Ishikawa (cell line): ENCODE results near the gene RHNO1.
A peak's percentile ranks its signal among the peaks of the same experiment; 100 is the strongest.

Experiments
- CEBPB ChIP-seq: IDR thresholded peaks from 2 replicates; pipeline ENCODE4 v1.6.1; 2012
- CREB1 ChIP-seq: IDR thresholded peaks from 2 replicates; pipeline ENCODE4 v1.6.1; 2012; ENCODE audit warnings: low read depth
- EGR1 ChIP-seq: IDR thresholded peaks from 2 replicates; pipeline ENCODE4 v1.6.1; 2012
- EP300 ChIP-seq: IDR thresholded peaks from 2 replicates; pipeline ENCODE4 v1.6.1; 2012; ENCODE audit warnings: borderline replicate concordance
- FOXM1 ChIP-seq: IDR thresholded peaks from 2 replicates; pipeline ENCODE4 v1.6.1; 2012; ENCODE audit warnings: low read depth, borderline replicate concordance
- MAX ChIP-seq: IDR thresholded peaks from 2 replicates; pipeline ENCODE4 v1.6.1; 2012
- NFIC ChIP-seq: IDR thresholded peaks from 2 replicates; pipeline ENCODE4 v1.6.1; 2012
- RAD21 ChIP-seq: IDR thresholded peaks from 2 replicates; pipeline ENCODE4 v1.6.1; 2012; ENCODE audit warnings: low read depth
- REST ChIP-seq: IDR thresholded peaks from 2 replicates; pipeline ENCODE4 v1.6.1; 2012; ENCODE audit warnings: low read depth, mild to moderate bottlenecking
- TAF1 ChIP-seq: IDR thresholded peaks from 2 replicates; pipeline ENCODE4 v1.6.1; 2012; ENCODE audit warnings: low read depth, mild to moderate bottlenecking
- TCF12 ChIP-seq: IDR thresholded peaks from 2 replicates; pipeline ENCODE4 v1.6.1; 2012; ENCODE audit warnings: low read depth
- TEAD4 ChIP-seq: IDR thresholded peaks from 2 replicates; pipeline ENCODE4 v1.6.1; 2012
- USF1 ChIP-seq: IDR thresholded peaks from 2 replicates; pipeline ENCODE4 v1.6.1; 2012
- YY1 ChIP-seq: IDR thresholded peaks from 2 replicates; pipeline ENCODE4 v1.6.1; 2012; ENCODE audit warnings: low read depth
- ZBTB7A ChIP-seq: IDR thresholded peaks from 2 replicates; pipeline ENCODE4 v1.6.1; 2012; ENCODE audit warnings: low read depth

Gene RHNO1

GRCh38 chr12:2884810-2885209, 7.8 kb downstream of the RHNO1 start:
- TF ChIP-seq FOXM1, result no peak

- no peak for TF ChIP-seq NFIC
- TF ChIP-seq YY1, result no peak
- TF ChIP-seq TEAD4, result no peak
- no peak for TF ChIP-seq REST
- no peak for TF ChIP-seq CEBPB
- no peak for TF ChIP-seq TAF1
- no peak for TF ChIP-seq FOXM1
- no peak for TF ChIP-seq USF1
- no peak for TF ChIP-seq TCF12
- no peak for TF ChIP-seq RAD21
- no peak for TF ChIP-seq EGR1
- TF ChIP-seq ZBTB7A, result no peak
- TF ChIP-seq MAX, result no peak
- TF ChIP-seq EP300, result no peak
- no peak for TF ChIP-seq CREB1
Measured at GRCh38 chr12:2886768-2887450, 9.9 kb downstream of the RHNO1 start.

- TF ChIP-seq TCF12 (no peak), YY1 (no peak), RAD21 (no peak), NFIC (no peak), TAF1 (no peak), EGR1 (no peak), EP300 (no peak), MAX (no peak), ZBTB7A (no peak), FOXM1 (no peak), USF1 (no peak), CREB1 (no peak), CEBPB (no peak), TEAD4 (no peak), REST (no peak)
Measured at GRCh38 chr12:2890001-2890387, 13.0 kb downstream of the RHNO1 start.

GRCh38 chr12:2890388-2891239, 13.6 kb downstream of the RHNO1 start, which contains the start of gene TULP3:
TULP3 (plus strand) TSS chr12:2890891; CDS start chr12:2890948, 57 bp downstream.
- TF ChIP-seq RAD21 (no peak), TCF12 (peak; percentile 65; the same call in 1 of the 2 replicates), NFIC (peak; percentile 89; the same call in 1 of the 2 replicates), EP300 (peak; percentile 54), MAX (peak; percentile 94), CEBPB (no peak), YY1 (peak; percentile 66), TEAD4 (peak; percentile 79), EGR1 (peak; percentile 53), CREB1 (peak; percentile 8; the same call in 1 of the 2 replicates), USF1 (peak; percentile 57), ZBTB7A (peak; percentile 95), TAF1 (peak; percentile 89), REST (no peak), FOXM1 (peak; percentile 55; the same call in 1 of the 2 replicates)
